NB4 (cell line): ENCODE results near the gene SMCP.

Experiments
- CTCF ChIP-seq: IDR thresholded peaks from one replicate; pipeline ENCODE4 v1.5.1; 2012; ENCODE audit warnings: low read depth, low read length
- MYC ChIP-seq: IDR thresholded peaks from 2 replicates; pipeline ENCODE4 v1.6.1; 2011; ENCODE audit warnings: low read depth, low read length

DNA sequence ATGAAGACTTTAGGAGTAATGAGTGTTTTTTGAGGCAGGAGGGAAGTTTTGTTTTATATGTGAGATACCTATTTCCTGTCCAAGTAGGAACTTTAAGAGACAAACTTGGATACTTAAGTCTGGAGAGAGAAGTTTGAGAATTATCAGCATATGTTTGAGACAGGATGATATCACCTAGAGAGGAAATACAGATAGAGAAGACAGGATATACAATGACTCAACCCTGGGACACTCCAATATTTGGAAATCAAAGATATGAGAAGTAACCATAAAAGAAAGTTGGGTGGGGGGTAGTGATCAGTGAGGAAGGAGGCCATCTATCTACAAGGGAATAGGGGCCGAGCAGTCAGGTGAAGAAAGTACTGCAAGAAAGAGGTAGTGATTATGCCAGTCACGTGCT, 11.8 kb upstream of the SMCP start:
- TF ChIP-seq CTCF: no peak
- TF ChIP-seq MYC: no peak
